NCI-H2196 treated with DMSO at 0.1 percent for 48 hours (cell line): Measurements from ENCODE around the gene ABHD10.
A peak's percentile ranks its signal among the peaks of the same experiment; 100 is the strongest.

Experiments
- DNase-seq: peaks from one replicate; lab custom pipeline; 2025; ENCODE audit not compliant: unreplicated experiment; lab: John Stamatoyannopoulos, UW

ABHD10 gene

GRCh38 chr3:111978583-111979433 is at the start of gene ABHD10:
Gene ABHD10, plus strand, starts transcription at chr3:111979026. Its CDS starts 36 bp downstream, at chr3:111979062.
- DNase-seq, result peak; percentile 98

GRCh38 chr3:111929484-111929883 is 49.3 kb upstream of the ABHD10 start:
- DNase-seq, result no peak

GRCh38 chr3:111932946-111933345 is 45.9 kb upstream of the ABHD10 start:
- DNase-seq, result no peak

- no peak for DNase-seq
These were observed 42.5 kb upstream of the ABHD10 start for GRCh38 chr3:111936191-111936841.

GRCh38 chr3:111936967-111937366 is 41.9 kb upstream of the ABHD10 start:
- no peak for DNase-seq

- DNase-seq, result no peak
These were observed 41.0 kb upstream of the ABHD10 start for GRCh38 chr3:111937871-111938270.

- DNase-seq, result no peak
These were observed 39.0 kb upstream of the ABHD10 start for GRCh38 chr3:111939873-111940272.

- DNase-seq, result no peak
These were observed 35.3 kb upstream of the ABHD10 start for GRCh38 chr3:111943533-111943932.

GRCh38 chr3:111944372-111944771 is 34.5 kb upstream of the ABHD10 start:
- DNase-seq, result no peak

- no peak for DNase-seq
These were observed 31.6 kb upstream of the ABHD10 start for GRCh38 chr3:111947231-111947630.

- no peak for DNase-seq
These were observed 30.0 kb upstream of the ABHD10 start for GRCh38 chr3:111948786-111949185.

GRCh38 chr3:111949712-111950111 is 29.1 kb upstream of the ABHD10 start:
- no peak for DNase-seq

- no peak for DNase-seq
These were observed 27.8 kb upstream of the ABHD10 start for GRCh38 chr3:111951032-111951431.

- DNase-seq, result no peak
These were observed 26.7 kb upstream of the ABHD10 start for GRCh38 chr3:111952086-111952485.

GRCh38 chr3:111952866-111953450 is 25.9 kb upstream of the ABHD10 start:
- DNase-seq, result no peak

- DNase-seq, result no peak
These were observed 24.4 kb upstream of the ABHD10 start for GRCh38 chr3:111954228-111954990.

- DNase-seq, result no peak
These were observed 22.9 kb upstream of the ABHD10 start for GRCh38 chr3:111955876-111956275.

GRCh38 chr3:111956449-111956848 is 22.4 kb upstream of the ABHD10 start:
- no peak for DNase-seq

GRCh38 chr3:111956995-111957734 is 21.7 kb upstream of the ABHD10 start:
- DNase-seq, result no peak

- DNase-seq, result no peak
These were observed 17.2 kb upstream of the ABHD10 start for GRCh38 chr3:111961461-111962164.
